Stimulated activated CD8-positive, alpha-beta memory T cell treated with anti-CD3 and anti-CD28 coated beads, Interleukin-7, amount 100 ng/mL, for 24 hours (primary cell): Measurements from ENCODE around the gene TOMM22.

Experiments
- DNase-seq: peaks from one replicate; pipeline ENCODE4 v3.0.0-alpha.2; 2020; ENCODE audit warnings: low read depth

The TOMM22 gene

GRCh38 chr22:38715852-38716251, 34.1 kb downstream of the TOMM22 start:
- no peak for DNase-seq

GRCh38 chr22:38716271-38716670, 34.5 kb downstream of the TOMM22 start:
- DNase-seq, result no peak

GRCh38 chr22:38716826-38717225, 35.1 kb downstream of the TOMM22 start:
- DNase-seq, result no peak

GRCh38 chr22:38717244-38717643, 35.5 kb downstream of the TOMM22 start:
- DNase-seq, result no peak

- DNase-seq, result no peak
Observed at GRCh38 chr22:38718414-38718813, 36.7 kb downstream of the TOMM22 start.

- DNase-seq, result no peak
Observed at GRCh38 chr22:38719196-38719595, 37.4 kb downstream of the TOMM22 start.

GRCh38 chr22:38720350-38720749, 38.6 kb downstream of the TOMM22 start:
- DNase-seq, result no peak

GRCh38 chr22:38721551-38721950, 39.8 kb downstream of the TOMM22 start:
- DNase-seq, result no peak

- DNase-seq, result no peak
Observed at GRCh38 chr22:38724176-38724575, 42.4 kb downstream of the TOMM22 start.

GRCh38 chr22:38724926-38725571, 43.3 kb downstream of the TOMM22 start:
- no peak for DNase-seq

- DNase-seq, result no peak
Observed at GRCh38 chr22:38725900-38726655, 44.3 kb downstream of the TOMM22 start.

- DNase-seq, result no peak
Observed at GRCh38 chr22:38727123-38727522, 45.4 kb downstream of the TOMM22 start.

GRCh38 chr22:38727530-38728451, 46.0 kb downstream of the TOMM22 start:
- DNase-seq, result no peak

GRCh38 chr22:38728871-38729796, 47.4 kb downstream of the TOMM22 start:
- no peak for DNase-seq

- DNase-seq, result no peak
Observed at GRCh38 chr22:38729946-38730345, 48.2 kb downstream of the TOMM22 start.

- DNase-seq, result no peak
Observed at GRCh38 chr22:38730411-38730871, 48.7 kb downstream of the TOMM22 start.

- no peak for DNase-seq
Observed at GRCh38 chr22:38731703-38732161, 50.0 kb downstream of the TOMM22 start.

GRCh38 chr22:38732251-38732815, 50.6 kb downstream of the TOMM22 start:
- no peak for DNase-seq

GRCh38 chr22:38733329-38733723, 51.6 kb downstream of the TOMM22 start:
- no peak for DNase-seq

- DNase-seq, result no peak
Observed at GRCh38 chr22:38733724-38734381, 52.1 kb downstream of the TOMM22 start.
